HG03565 (cell line): ENCODE data around the gene ASB11.
"Not testable (repeated sequence)": the region's sequence is repeated elsewhere in the genome, so short reads cannot be mapped to it uniquely, and the experiment has no call there.

ENCODE experiments used
- ATAC-seq: cut with Tn5 transposase; IDR thresholded peaks from one replicate; pipeline ENCODE4 v1.9.1; 2021; ENCODE audit warnings: mild to moderate bottlenecking, moderate library complexity; ENCODE audit not compliant: unreplicated experiment

ASB11 gene

DNA sequence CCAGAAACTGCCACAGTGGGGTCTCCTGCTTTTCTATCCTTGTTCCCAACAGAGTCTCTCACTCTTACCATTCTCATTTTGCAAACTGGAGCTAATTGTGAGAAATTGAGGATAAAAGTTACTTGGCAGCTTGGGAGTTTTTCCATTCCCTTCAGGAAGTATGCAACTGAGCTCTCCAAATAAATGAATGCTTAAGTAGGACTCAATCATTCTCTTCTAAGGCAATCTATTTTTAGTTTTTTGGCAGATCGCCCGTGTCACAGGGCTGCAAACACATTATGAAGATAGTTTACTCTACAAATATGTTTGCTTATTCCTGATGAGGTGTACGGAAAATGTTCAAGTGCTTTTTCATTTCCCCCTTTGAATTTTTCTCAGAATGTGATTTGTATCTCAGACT lies 5.3 kb downstream of the ASB11 start:
- no peak for ATAC-seq

DNA sequence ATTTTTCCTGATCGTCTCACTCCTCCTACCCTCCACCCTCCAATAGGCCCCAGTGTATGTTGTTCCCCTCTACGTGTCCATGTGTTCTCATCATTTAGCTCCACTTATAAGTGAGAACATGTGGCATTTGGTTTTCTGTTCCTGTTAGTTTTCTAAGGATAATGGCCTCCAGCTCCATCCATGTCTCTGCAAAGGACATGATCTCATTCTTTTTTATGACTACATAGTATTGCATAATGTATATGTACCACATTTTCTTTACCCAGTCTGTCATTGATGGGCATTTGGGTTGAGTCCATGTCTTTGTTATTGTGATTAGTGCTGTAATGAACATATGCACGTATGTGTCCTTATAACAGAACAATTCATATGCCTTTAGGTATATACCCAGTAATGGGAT lies 9.5 kb downstream of the ASB11 start:
- not testable (repeated sequence) for ATAC-seq

DNA sequence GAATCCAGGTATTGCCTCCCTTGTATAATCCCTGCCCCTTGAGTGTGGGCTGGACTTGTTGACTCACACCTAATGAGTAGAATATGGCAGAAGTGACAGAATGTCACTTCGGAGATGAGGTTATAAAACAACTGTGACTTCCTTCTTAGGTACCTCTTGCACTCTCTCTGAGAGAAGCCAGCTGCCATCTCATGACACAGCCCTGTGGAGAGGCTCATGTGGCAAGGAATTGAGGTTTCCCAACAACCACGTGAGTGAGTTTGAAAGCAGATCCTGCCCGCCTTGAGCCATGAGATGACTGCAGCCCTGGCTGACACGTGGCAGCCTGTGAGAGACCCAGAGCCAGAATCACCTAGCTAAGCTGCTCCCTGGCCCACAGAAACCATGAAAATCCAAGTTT lies 13.5 kb downstream of the ASB11 start:
- no peak for ATAC-seq

DNA sequence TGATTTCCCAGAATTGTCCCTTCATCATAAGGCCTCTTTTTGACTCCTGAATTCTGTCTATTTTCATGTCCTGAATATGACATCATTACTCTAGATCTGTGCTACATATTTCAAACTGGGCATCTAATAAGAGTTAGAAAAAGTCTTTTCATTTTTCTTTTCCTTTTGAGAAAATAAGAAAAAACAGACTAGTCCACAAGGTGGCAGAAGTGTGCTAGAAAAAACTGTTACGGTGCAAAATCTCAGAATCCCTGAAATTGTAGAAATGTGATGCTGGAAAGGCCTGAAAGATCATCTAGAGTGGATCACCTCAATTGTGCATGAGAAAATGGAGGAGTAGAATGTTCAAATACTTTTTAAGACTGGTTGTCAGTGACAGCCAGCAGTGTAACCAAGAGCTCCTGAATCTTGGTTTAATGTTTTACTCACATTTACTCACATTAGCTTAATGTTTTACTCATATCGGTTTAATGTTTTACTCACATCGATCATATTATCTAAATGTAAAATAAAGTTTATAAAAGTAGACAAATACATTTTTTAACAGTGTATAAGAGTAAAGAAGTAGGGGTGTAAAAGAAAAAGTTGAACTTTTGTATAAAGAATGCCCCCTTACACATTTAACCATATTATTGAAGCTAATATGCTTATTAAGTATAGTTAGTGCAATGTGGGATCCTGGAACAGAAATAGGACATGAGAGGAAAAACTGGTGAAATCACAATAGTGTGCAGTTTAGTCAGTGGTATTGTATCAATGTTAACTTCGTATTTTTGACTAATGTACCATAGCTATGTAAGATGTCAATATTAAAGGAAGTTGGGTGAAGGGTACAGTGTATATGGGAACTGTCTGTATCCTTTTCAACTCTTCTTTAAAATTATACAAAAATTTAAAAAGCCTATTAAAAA lies 15.2 kb downstream of the ASB11 start:
- no peak for ATAC-seq

DNA sequence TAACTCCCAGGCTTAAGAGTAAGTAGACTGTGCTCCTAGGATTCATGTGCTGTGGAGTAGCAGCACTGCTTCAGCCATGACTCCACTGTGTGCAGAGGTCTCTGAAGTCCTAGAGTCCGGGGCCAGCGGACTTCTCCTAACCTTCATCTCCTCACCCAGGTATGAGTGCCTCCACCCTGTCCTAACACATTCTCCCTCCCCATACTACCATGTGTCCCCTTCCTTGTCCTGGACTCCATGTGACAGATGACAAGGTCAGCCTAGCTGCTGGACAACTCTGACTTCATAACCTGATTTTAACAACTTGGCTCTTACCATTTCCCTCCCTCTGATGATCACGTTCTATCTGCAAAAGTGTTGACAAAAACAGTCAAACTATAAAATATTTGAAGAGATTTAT lies 16.7 kb downstream of the ASB11 start:
- ATAC-seq: no peak

DNA sequence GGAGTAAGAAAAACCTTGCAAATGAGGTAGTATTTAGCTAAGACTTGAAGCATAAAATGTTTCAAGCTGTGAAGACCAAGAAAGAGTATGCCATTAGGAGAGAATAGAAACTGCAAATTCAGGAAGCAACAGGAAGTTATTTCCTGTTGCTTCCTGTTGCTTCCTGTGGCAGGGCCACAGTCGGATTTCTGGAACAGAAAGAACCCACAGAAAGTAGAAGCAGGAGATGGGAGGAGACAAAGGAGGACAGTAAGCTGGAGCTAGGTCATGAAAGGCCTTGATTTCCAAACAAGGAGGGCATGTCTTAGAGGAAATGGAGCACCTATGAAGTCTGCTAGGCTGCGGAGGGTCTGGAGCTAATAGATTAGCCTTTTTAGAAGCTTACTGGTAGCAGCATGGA lies 17.2 kb downstream of the ASB11 start:
- no peak for ATAC-seq

DNA sequence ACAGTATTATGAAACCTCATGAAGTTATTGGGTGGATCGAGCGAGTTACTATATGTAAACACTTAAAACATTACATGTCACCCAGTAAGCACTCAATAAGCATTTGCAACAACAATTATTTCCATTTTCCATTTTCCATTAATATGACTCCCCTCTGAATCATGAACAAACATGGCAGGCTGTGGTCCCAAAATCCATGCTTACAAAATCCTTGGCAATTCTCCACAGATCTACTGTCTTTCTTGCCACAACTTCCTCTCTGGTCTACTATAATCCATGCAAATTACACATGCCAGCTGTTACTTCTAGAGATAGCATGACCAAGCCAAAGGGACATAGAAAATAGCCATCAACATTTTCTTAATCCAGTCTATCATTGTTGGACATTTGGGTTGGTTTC lies 22.0 kb downstream of the ASB11 start:
- ATAC-seq: no peak

DNA sequence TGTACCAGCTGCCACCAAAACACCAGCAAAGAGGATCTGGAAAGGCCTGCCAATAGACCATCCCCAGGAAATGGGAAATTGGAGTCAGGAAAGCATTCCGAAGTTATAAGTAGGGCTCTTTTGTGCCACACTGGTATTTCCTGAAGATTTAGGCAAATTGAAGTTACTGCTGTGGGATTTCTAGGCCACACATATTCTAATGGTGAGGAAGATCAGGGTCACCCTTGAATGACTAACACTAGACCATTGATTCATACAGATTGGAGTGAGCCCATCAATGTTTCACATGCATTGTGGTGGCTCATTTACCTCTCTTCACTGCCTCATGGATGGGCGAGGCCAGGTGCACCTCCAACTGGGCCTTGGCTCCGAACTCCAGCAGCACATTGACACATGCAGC lies 22.6 kb downstream of the ASB11 start:
- ATAC-seq: no peak

DNA sequence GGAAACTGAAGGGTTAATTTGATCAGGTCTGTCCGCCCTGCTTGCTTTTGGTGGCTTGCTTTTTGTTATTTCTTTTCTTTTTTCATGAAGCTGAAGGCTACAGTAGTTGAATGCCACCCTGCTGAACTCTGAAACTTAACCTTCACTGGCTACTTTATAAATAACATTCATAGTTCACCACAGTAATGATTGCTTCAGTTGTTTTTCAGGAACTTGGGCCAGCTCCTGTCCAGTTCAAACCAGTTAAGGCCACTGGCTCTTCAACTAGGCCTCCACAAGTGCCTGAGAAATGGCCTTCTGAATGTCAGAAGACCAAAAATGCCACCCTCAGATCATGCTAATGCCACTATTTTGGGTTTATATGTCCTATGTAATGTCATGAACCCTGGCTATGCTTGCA lies 37.8 kb downstream of the ASB11 start:
- no peak for ATAC-seq

DNA sequence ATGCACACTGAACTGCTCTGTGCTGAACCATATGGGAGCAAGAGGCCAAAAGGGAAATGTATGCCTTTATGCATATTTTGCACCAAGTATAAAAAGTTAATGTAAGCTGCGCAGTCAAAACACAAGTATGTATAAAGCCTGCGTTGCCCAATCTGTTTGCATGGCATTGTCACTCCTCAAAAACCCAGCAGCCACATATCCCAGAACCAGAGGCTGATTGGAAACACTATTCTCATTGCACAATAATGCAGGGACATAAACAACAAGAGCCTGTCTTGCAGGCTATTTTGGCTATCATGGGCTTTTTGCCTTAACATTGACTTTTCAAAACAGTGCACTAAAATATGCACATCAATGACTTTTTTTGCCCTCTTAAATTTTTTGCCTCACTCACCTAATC lies 40.5 kb downstream of the ASB11 start:
- ATAC-seq: no peak

DNA sequence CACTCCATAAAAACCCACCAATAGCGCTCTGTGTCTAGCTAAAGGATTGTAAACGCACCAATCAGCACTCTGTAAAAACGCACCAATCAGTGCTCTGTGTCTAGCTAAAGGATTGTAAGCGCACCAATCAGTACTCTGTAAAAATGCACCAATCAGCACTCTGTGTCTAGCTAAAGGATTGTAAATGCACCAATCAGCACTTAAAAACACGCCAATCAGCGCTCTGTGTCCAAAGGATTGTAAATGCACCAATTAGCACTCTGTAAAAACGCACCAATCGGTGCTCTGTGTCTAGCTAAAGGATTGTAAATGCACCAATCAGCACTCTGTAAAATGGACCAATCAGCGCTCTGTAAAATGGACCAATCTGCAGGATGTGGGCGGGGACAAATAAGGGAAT lies 42.2 kb downstream of the ASB11 start:
- not testable (repeated sequence) for ATAC-seq

DNA sequence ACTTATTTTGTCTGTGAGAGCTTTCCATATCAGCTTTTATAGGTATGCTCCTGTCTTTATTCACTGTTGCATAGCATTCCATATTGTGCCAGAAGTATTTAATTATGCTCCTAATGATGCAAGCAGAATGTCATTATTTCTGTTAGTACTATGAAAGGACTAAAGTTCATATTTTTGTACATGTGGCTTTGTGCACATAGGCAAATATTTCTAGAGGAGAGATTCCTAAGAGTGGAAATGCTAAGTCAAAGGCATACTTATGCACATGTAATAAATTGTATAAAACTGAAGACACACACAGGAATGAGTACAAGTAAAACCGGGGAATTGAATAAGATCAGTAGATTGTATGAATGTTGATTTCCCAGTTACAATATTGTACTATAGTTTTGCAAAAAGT lies 43.7 kb downstream of the ASB11 start:
- no peak for ATAC-seq

DNA sequence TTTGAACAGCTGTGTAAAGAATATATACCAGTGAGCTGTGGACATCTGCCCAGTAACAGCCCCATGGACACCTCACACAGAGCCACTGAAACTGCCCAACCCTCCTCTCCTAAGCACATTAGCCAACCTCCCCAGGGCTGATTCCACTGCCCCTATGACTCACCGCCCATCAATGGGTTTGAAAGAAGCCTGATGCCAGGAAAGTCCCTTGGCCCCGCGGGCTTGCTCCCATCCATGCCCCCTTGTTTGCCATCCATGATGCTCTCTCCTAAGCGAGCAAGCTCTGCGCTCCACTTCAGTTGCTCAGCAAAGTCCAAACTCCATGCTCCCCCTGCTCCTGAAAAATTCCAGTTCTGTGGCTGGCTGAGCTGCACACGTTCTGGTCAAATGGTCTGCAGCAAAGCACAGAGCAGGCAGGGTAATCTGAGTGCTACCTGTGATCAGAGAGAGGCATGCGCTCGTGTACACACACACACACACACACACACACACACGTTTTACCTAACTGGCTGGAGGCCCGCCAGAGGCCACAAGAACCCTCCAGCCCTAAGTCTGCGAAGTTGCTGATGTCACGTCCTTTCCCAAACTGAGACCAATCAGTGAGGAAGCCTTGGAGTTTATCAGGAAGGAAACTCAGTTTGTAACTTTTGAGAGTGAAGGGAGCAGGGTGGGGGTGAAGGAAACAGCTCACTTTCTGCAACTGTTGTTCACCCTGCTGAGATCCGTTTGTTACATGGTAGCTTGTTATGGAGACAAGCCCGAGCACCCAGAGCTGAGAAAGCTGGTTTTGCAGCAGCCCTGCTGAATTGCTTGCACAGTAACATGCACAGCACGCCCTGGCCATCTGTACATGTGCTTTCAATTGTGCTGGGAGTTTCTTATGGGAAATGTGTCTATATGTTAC lies 45.6 kb downstream of the ASB11 start, which contains the start of gene ASB9:
TSS of gene ASB9 (minus strand) at position 466 of the 904 bp plus-strand sequence. CDS start at position 257, 209 bp downstream.
- ATAC-seq: no peak

DNA sequence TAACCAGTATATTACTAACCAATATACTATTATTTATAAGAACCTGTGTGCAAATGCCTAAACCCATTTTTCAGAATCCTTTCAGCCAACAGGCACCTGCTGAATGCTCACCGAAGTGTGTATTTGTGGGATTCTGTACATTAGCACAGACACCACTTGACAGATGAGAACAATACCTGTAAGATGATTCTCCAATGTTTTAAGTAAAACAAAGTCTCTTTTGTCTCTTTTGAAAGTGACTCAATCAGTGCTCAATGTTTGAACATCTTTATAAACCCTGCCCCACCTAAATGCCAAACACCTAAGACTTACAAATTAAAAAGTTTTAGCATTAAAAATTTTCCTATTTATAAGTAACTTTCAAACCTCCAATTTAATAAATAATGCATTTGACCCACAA lies 46.3 kb downstream of the ASB11 start:
- no peak for ATAC-seq

DNA sequence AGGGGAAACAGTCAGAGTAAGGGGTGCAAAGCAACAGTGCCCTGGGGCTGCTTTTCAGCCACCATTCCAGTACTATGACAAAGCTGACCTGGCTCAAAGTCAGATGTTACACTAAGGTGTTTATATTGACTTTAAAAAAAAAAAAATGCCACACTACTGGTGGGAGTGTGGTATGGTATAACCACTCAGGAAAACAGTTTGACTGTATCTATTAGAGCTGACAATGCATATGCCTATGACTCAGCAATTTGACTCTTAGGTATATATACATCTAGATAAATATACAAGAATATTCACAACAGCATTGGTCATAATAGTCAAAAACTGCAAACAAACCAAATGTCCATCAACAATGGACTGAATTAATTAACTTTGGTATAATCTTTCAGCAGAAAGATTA lies 60.6 kb downstream of the ASB11 start:
- ATAC-seq: no peak

DNA sequence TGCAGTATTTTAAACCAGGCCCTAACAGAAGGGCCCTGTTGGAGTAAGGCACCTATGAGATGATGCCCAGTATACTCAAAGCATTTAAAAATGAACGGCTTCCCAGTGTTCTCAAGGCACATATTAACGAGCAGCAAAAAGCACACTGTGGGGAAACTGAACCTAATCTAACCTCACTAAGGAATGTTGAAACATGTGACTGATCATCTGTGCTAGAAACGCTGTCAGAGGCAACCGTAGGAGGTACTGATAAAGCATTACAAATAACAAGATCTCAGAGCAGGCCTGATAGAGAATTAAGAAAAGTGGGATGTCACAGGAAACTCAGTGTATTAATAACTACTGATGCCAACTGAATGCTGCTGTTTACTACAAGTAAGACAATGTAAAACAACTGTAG lies 69.5 kb downstream of the ASB11 start:
- no peak for ATAC-seq

DNA sequence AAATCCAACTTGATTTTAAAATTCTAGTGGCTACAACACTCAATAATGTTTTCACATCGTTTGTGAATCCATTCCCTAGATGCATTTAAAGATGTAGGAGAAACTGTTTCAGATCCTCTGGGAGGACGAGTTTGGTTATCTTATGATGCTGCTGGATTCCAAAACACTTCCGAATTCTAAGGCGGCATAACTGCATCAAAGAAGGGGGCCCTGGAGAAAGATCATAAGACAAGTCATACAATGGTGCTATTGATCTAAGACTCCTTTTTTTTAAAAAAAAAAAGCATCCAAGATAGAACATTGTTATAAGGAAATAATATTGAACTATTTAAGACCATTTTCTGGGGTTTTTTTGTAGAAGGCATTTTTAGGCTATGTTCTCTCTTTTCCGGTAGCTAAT lies 71.0 kb downstream of the ASB11 start:
- no peak for ATAC-seq

DNA sequence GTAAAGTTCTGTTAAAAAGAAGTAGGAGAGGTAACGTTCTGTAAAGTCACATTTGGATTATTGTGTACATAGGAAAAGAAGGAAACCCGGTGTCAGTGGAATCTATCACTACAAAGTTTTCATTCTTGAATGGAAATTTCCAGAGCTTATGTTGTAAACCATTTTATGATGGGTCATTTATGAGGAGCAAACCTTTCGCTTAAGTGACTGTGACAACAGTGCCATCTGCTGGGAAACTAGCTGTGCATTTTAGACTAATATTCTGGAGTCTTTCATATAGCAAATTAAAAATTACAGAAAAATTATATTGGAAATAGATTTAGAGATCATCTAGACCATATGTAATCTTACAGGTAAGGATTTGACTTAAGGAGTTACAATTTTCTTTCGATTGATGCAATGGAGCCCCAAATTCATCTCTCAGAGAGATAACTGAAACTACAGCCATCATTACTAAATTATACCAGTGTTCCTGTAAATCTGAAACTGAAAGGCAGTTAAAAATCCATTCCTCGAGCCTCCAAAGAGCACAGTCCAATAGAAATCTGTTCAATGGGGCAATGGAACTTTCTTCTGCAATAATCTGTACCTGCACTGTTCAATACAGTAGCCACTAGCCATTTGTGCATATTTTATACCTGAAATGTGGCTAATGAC lies 72.4 kb downstream of the ASB11 start:
- ATAC-seq: no peak

DNA sequence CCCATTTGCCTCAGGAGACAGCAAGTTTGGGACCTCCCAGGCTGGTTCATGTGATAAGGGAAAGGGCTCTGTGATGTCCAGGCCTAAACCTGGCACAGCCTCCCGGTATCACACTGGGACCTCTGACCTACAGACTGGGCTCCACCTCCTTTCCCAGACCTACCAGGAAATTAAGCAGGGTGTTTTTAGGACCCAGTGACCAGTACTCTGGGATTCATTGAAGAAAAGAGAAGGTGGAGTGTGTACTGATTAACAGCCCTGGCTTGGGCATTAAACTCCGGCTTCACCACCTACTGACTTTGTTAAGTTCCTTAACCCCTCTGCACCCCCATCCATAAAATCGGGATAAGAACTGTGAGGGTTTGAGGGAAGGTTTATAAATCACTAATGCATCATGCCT lies 74.1 kb downstream of the ASB11 start:
- ATAC-seq: no peak

DNA sequence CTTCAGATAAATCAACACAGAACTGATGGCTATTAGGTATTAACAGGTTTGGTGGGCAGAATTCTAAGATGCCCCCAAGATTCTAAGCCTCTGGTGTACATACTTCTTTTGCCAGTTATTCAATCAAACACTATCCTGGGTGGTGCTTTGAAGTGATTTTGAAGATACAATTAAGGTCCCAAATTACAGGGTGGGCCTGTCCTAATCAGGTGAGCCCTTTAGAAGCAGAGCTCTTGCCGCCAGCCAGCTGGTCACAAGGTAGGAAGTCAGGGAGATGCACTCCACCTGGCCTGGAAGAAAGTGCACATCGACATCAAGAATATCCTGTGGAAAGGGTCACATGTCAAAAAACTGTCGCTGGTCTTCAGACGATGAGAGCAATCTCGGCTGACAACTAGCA lies 75.0 kb downstream of the ASB11 start:
- ATAC-seq: no peak

DNA sequence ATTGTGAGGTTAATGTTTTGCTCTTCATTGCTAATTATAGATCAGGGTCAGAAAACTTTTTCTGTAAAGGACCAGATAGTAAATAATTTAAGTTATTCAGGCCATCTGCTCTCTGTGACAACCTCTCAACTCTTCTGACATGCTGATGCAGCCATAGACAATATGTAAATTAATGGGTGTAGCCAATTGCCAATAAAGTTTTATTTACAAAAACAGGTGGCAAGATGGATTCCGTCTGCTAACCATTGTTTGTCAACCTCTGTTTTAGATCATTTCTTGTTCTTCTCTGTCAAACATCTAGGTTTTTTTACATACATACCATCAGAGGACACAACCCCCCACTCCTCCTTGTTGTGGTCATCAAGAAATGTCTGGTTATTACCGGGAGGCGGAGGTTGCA lies 79.3 kb downstream of the ASB11 start:
- no peak for ATAC-seq
